Endodermal cell (in vitro differentiated cells): Measurements from ENCODE around the gene PAQR6. TPM values are rescaled to one million over a fixed set of nuclear protein-coding genes. Genes with fewer than 3 reads are reported as not detected.

Source experiments
- DNase-seq: peaks from one replicate; pipeline ENCODE4 v3.0.0-alpha.2; 2017
- H3K27ac ChIP-seq: 2 replicates; pipeline ENCODE4 v1.5.1; 2013; ENCODE audit warnings: mild to moderate bottlenecking, low read depth, low read length, moderate library complexity
- H3K27me3 ChIP-seq: 2 replicates; pipeline ENCODE4 v1.6.1; 2013; ENCODE audit warnings: mild to moderate bottlenecking, low read length, moderate library complexity; ENCODE audit not compliant: insufficient read depth, control insufficient read depth, poor library complexity, severe bottlenecking
- H3K36me3 ChIP-seq: 2 replicates; pipeline ENCODE4 v1.7.0; 2013; ENCODE audit warnings: mild to moderate bottlenecking, low read length, moderate library complexity; ENCODE audit not compliant: control insufficient read depth, insufficient read depth
- H3K4me1 ChIP-seq: one replicate; pipeline ENCODE4 v1.7.0; 2013; ENCODE audit warnings: low read length; ENCODE audit not compliant: control insufficient read depth, insufficient read depth
- H3K4me3 ChIP-seq: 2 replicates; pipeline ENCODE4 v1.5.1; 2013; ENCODE audit warnings: mild to moderate bottlenecking, low read length, moderate library complexity
- H3K9ac ChIP-seq: 2 replicates; pipeline ENCODE4 v1.6.1; 2013; ENCODE audit warnings: mild to moderate bottlenecking, low read length, moderate library complexity; ENCODE audit not compliant: poor library complexity, severe bottlenecking; ENCODE audit errors: extremely low read depth
- H3K9me3 ChIP-seq: 2 replicates; pipeline ENCODE4 v1.6.1; 2013; ENCODE audit warnings: mild to moderate bottlenecking, low read length, moderate library complexity; ENCODE audit not compliant: control insufficient read depth
- H3K27ac Mint-ChIP-seq: 2 replicates; pipeline ENCODE4 v1.8.0; 2020; ENCODE audit warnings: mixed read lengths
- H3K27me3 Mint-ChIP-seq: 2 replicates; pipeline ENCODE4 v1.8.0; 2021; ENCODE audit warnings: mild to moderate bottlenecking, mixed read lengths; ENCODE audit not compliant: insufficient read depth
- H3K36me3 Mint-ChIP-seq: 2 replicates; pipeline ENCODE4 v1.8.0; 2020; ENCODE audit warnings: low read depth, mixed read lengths
- H3K4me1 Mint-ChIP-seq: 2 replicates; pipeline ENCODE4 v1.8.0; 2020; ENCODE audit warnings: mixed read lengths
- H3K4me3 Mint-ChIP-seq: 2 replicates; pipeline ENCODE4 v1.8.0; 2020; ENCODE audit warnings: mild to moderate bottlenecking, moderate library complexity, mixed read lengths
- H3K9me3 Mint-ChIP-seq: 2 replicates; pipeline ENCODE4 v1.8.0; 2020; ENCODE audit warnings: mild to moderate bottlenecking, mixed read lengths
- CTCF ChIP-seq: fragments of 200-600 bp; sonication (generic); conservative IDR thresholded peaks from 2 replicates; pipeline ENCODE4 v1.5.0; 2021; ENCODE audit warnings: antibody characterized with exemption, mild to moderate bottlenecking
- WGBS, 2 experiments: methylation state at CpG; one replicate each; pipeline versions ENCODE4 v1.1.5 to v1.1.7; 2013; ENCODE audit warnings: missing lambda C conversion rate in 2 of 2, mixed read lengths in 1 of 2; ENCODE audit not compliant: insufficient coverage in 1 of 2, insufficient read length in 1 of 2; 5-methylcytosine and 5-hydroxymethylcytosine counted together
- total RNA-seq, 2 donors: library from RNA; stranded (reverse); fragmentation: NEBNext Ultra II Directional in 1 of 2; extraction: Animal tissue kit (Norgen Biotek cat#: 25700) in 1 of 2; gene quantifications; 2 replicates in 1 of 2; 3 replicates in 1 of 2; pipeline ENCODE4 v1.2.1, GENCODE V29; 2021

Gene PAQR6
- total RNA-seq, 2 donors from 2014 or later, result 12.2 to 16.4 TPM

GRCh38 chr1:156251527-156251926 lies 3.7 kb upstream of the PAQR6 start:
- Mint-ChIP-seq H3K36me3 (peaks cover 53% of the 10 kb centered on the region), H3K9me3 (no peaks in the 10 kb centered on the region), H3K4me3 (no peak overlapping the region), H3K4me1 (peaks cover 7% of the 10 kb centered on the region), H3K27me3 (no peaks in the 10 kb centered on the region), H3K27ac (no peak overlapping the region)
- Histone ChIP-seq H3K9ac (no peak overlapping the region), H3K27ac (no peak overlapping the region), H3K27me3 (no peaks in the 10 kb centered on the region), H3K4me3 (no peak overlapping the region), H3K9me3 (no peaks in the 10 kb centered on the region), H3K4me1 (no peaks in the 10 kb centered on the region), H3K36me3 (peaks cover 61% of the 10 kb centered on the region)
- no peak for DNase-seq
- no peak for TF ChIP-seq CTCF
- WGBS, 2 experiments, result 83 to 92% methylated on average over 1 to 3 of the region's 3 CpGs

GRCh38 chr1:156249593-156249992 lies 1.7 kb upstream of the PAQR6 start:
- Histone ChIP-seq H3K9ac (no peak overlapping the region), H3K27me3 (no peaks in the 10 kb centered on the region), H3K36me3 (peaks cover 51% of the 10 kb centered on the region), H3K27ac (no peak overlapping the region), H3K4me3 (no peak overlapping the region), H3K4me1 (no peaks in the 10 kb centered on the region), H3K9me3 (no peaks in the 10 kb centered on the region)
- 89 to 93% methylated on average over 1 to 5 of the region's 5 CpGs for WGBS, 2 experiments
- Mint-ChIP-seq H3K4me1 (peaks cover 6% of the 10 kb centered on the region), H3K4me3 (no peak overlapping the region), H3K36me3 (peaks cover 46% of the 10 kb centered on the region), H3K27me3 (peaks cover 4% of the 10 kb centered on the region), H3K27ac (no peak overlapping the region), H3K9me3 (no peaks in the 10 kb centered on the region)
- TF ChIP-seq CTCF, result no peak
- DNase-seq, result no peak

- H3K27me3 Mint-ChIP-seq, result peaks cover 4% of the 10 kb centered on the region
- Histone ChIP-seq H3K4me1 (no peaks in the 10 kb centered on the region), H3K9me3 (no peaks in the 10 kb centered on the region), H3K27me3 (no peaks in the 10 kb centered on the region), H3K4me3 (no peak overlapping the region), H3K9ac (no peak overlapping the region), H3K36me3 (peaks cover 40% of the 10 kb centered on the region), H3K27ac (peak overlapping the region; percentile 80)
- H3K4me1 Mint-ChIP-seq, result peaks cover 6% of the 10 kb centered on the region
- no peak overlapping the region for H3K4me3 Mint-ChIP-seq
- H3K9me3 Mint-ChIP-seq, result no peaks in the 10 kb centered on the region
- H3K27ac Mint-ChIP-seq, result no peak overlapping the region
- no peak for DNase-seq
- no peak for TF ChIP-seq CTCF
- 94% methylated on average over 3 of the region's 4 CpGs; no CpG with 5 or more reads in 1 of the 2 experiments for WGBS, 2 experiments
- H3K36me3 Mint-ChIP-seq, result peaks cover 36% of the 10 kb centered on the region
Observed at GRCh38 chr1:156248323-156248683, 447 bp upstream of the PAQR6 start.
